ENCODE results near the gene MKNK1.

Gene MKNK1

GRCh38 chr1:46550751-46551231, 53.3 kb downstream of the MKNK1 start:
- Histone ChIP-seq H3K36me3 (ENCODE audit: insufficient read depth, low read length) (no peaks in the 10 kb centered on the region), H3K27ac (no peak overlapping the region), H3K9ac (ENCODE audit: insufficient read length) (no peak overlapping the region), H3K9me3 (ENCODE audit: low read depth, low read length) (no peaks in the 10 kb centered on the region), H3K4me3 (no peak overlapping the region)
- TF ChIP-seq FOXP2 (optimal IDR thresholded peaks at IDR 0.05; ENCODE audit: control extremely low read depth, extremely low read length, insufficient read depth) (no peak), POLR2AphosphoS5 (IDR thresholded peaks at IDR 0.05; ENCODE audit: borderline replicate concordance, low read depth, low read length) (no peak), EZH2 (IDR thresholded peaks at IDR 0.05) (no peak)
- DNase-seq (ENCODE audit: low read depth, low spot score) = no peak

GRCh38 chr1:46549697-46550681, 54.1 kb downstream of the MKNK1 start:
- DNase-seq (ENCODE audit: low read depth, low spot score) = no peak
- TF ChIP-seq EZH2 (IDR thresholded peaks at IDR 0.05) = no peak
- TF ChIP-seq FOXP2 (optimal IDR thresholded peaks at IDR 0.05; ENCODE audit: control extremely low read depth, extremely low read length, insufficient read depth) = peak; percentile 28
- Histone ChIP-seq H3K27ac (no peak overlapping the region), H3K36me3 (ENCODE audit: insufficient read depth, low read length) (no peaks in the 10 kb centered on the region), H3K9me3 (ENCODE audit: low read depth, low read length) (no peaks in the 10 kb centered on the region), H3K9ac (ENCODE audit: insufficient read length) (no peak overlapping the region), H3K4me3 (no peak overlapping the region)

GRCh38 chr1:46547481-46548383, 56.3 kb downstream of the MKNK1 start:
- peak; percentile 40 for DNase-seq (ENCODE audit: low read depth, low spot score)
- H3K9ac ChIP-seq (ENCODE audit: insufficient read length) = no peak overlapping the region
- H3K9me3 ChIP-seq (ENCODE audit: low read depth, low read length) = no peaks in the 10 kb centered on the region
- no peak overlapping the region for H3K4me3 ChIP-seq
- TF ChIP-seq POLR2AphosphoS5 (IDR thresholded peaks at IDR 0.05; ENCODE audit: borderline replicate concordance, low read depth, low read length) (no peak), EZH2 (IDR thresholded peaks at IDR 0.05) (no peak), FOXP2 (optimal IDR thresholded peaks at IDR 0.05; ENCODE audit: control extremely low read depth, extremely low read length, insufficient read depth) (no peak)
- H3K36me3 ChIP-seq (ENCODE audit: insufficient read depth, low read length) = no peaks in the 10 kb centered on the region
- no peak overlapping the region for H3K27ac ChIP-seq

- TF ChIP-seq FOXP2 (optimal IDR thresholded peaks at IDR 0.05; ENCODE audit: control extremely low read depth, extremely low read length, insufficient read depth) = no peak
- Histone ChIP-seq H3K9ac (ENCODE audit: insufficient read length) (no peak overlapping the region), H3K36me3 (ENCODE audit: insufficient read depth, low read length) (no peaks in the 10 kb centered on the region), H3K27ac (no peak overlapping the region), H3K9me3 (ENCODE audit: low read depth, low read length) (no peaks in the 10 kb centered on the region), H3K4me3 (no peak overlapping the region)
- DNase-seq (ENCODE audit: low read depth, low spot score) = no peak
Observed at GRCh38 chr1:46546210-46546609, 57.9 kb downstream of the MKNK1 start.

GRCh38 chr1:46545784-46546183, 58.3 kb downstream of the MKNK1 start:
- Histone ChIP-seq H3K9me3 (ENCODE audit: low read depth, low read length) (no peaks in the 10 kb centered on the region), H3K4me3 (no peak overlapping the region), H3K9ac (ENCODE audit: insufficient read length) (no peak overlapping the region), H3K36me3 (ENCODE audit: insufficient read depth, low read length) (no peaks in the 10 kb centered on the region), H3K27ac (no peak overlapping the region)
- no peak for TF ChIP-seq POLR2AphosphoS5 (IDR thresholded peaks at IDR 0.05; ENCODE audit: borderline replicate concordance, low read depth, low read length)
- no peak for TF ChIP-seq EZH2 (IDR thresholded peaks at IDR 0.05)
- TF ChIP-seq FOXP2 (optimal IDR thresholded peaks at IDR 0.05; ENCODE audit: control extremely low read depth, extremely low read length, insufficient read depth) = no peak
- DNase-seq (ENCODE audit: low read depth, low spot score) = no peak

GRCh38 chr1:46544561-46545240, 59.4 kb downstream of the MKNK1 start:
- no peak for DNase-seq (ENCODE audit: low read depth, low spot score)
- no peak overlapping the region for H3K9ac ChIP-seq (ENCODE audit: insufficient read length)
- TF ChIP-seq EZH2 (IDR thresholded peaks at IDR 0.05) (no peak), FOXP2 (optimal IDR thresholded peaks at IDR 0.05; ENCODE audit: control extremely low read depth, extremely low read length, insufficient read depth) (no peak), POLR2AphosphoS5 (IDR thresholded peaks at IDR 0.05; ENCODE audit: borderline replicate concordance, low read depth, low read length) (no peak)
- H3K4me3 ChIP-seq = no peak overlapping the region
- H3K9me3 ChIP-seq (ENCODE audit: low read depth, low read length) = no peaks in the 10 kb centered on the region
- H3K27ac ChIP-seq = no peak overlapping the region
- no peaks in the 10 kb centered on the region for H3K36me3 ChIP-seq (ENCODE audit: insufficient read depth, low read length)

- TF ChIP-seq EZH2 (IDR thresholded peaks at IDR 0.05) (no peak), POLR2AphosphoS5 (IDR thresholded peaks at IDR 0.05; ENCODE audit: borderline replicate concordance, low read depth, low read length) (no peak), FOXP2 (optimal IDR thresholded peaks at IDR 0.05; ENCODE audit: control extremely low read depth, extremely low read length, insufficient read depth) (no peak)
- DNase-seq (ENCODE audit: low read depth, low spot score) = no peak
- no peaks in the 10 kb centered on the region for H3K36me3 ChIP-seq (ENCODE audit: insufficient read depth, low read length)
- no peaks in the 10 kb centered on the region for H3K9me3 ChIP-seq (ENCODE audit: low read depth, low read length)
- H3K27ac ChIP-seq = no peak overlapping the region
- no peak overlapping the region for H3K9ac ChIP-seq (ENCODE audit: insufficient read length)
- no peak overlapping the region for H3K4me3 ChIP-seq
Observed at GRCh38 chr1:46543761-46544560, 60.1 kb downstream of the MKNK1 start.
